ENCODE data around the gene CIBAR2. TPM values are rescaled to one million over a fixed set of nuclear protein-coding genes. Genes with fewer than 3 reads are reported as not detected.

The CIBAR2 gene
- total RNA-seq, 1 donor from 2014 or later: not detected

DNA sequence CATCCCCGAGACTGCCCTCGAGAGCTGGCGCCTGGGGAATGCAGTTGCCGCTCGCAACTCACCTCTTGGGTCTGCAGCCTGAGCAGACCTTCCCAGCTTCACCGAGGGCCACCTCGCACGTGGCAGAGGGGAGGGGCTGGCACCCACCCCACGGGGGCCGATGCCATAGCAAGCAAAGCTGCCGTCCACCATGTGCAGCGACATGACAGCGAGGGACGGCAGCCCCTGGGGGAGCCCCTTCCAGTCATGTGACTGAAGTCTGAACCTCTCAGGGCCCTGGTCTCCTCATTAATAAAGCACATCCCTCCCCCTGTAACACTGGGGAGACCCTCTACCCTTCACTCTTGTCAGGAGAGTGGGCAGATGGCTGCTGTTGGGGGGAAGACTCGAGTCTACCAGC lies 30.5 kb downstream of the CIBAR2 start:
- DNase-seq (ENCODE audit: low read depth): no peak

DNA sequence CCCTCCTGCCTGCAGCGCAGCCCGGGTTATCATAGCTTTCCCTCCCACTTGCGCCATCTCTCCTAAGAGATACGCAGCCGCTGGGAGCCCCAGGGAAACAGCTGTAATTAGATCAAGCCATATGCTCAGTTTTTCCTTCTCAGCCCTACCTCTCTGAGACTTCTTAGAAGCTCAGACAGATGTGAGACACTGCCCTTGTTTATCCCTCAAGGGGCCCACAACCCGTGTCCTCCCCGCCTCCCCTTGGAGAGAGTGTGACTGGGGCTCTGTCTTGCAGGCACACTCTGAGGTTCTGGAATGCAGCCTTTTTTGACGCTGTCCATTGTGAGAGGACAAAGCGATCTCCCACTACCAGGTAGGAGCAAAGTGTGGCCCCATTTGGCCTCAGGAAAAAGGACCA lies 31.2 kb downstream of the CIBAR2 start:
- TF ChIP-seq, protein P1, sequence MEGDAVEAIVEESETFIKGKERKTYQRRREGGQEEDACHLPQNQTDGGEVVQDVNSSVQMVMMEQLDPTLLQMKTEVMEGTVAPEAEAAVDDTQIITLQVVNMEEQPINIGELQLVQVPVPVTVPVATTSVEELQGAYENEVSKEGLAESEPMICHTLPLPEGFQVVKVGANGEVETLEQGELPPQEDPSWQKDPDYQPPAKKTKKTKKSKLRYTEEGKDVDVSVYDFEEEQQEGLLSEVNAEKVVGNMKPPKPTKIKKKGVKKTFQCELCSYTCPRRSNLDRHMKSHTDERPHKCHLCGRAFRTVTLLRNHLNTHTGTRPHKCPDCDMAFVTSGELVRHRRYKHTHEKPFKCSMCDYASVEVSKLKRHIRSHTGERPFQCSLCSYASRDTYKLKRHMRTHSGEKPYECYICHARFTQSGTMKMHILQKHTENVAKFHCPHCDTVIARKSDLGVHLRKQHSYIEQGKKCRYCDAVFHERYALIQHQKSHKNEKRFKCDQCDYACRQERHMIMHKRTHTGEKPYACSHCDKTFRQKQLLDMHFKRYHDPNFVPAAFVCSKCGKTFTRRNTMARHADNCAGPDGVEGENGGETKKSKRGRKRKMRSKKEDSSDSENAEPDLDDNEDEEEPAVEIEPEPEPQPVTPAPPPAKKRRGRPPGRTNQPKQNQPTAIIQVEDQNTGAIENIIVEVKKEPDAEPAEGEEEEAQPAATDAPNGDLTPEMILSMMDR (IDR thresholded peaks at IDR 0.05; ENCODE audit: insufficient read depth, low read length, poor library complexity, severe bottlenecking): no peak
- Histone ChIP-seq H3K36me3 (ENCODE audit: control insufficient read depth, insufficient read depth, low read length) (no peaks in the 10 kb centered on the region), H3K27me3 (ENCODE audit: control insufficient read depth, insufficient read depth, low read length) (peaks cover 17% of the 10 kb centered on the region), H3K4me3 (ENCODE audit: low read depth, low read length) (no peak overlapping the region)
- no peak for DNase-seq (ENCODE audit: low read depth)

More for the DNA sequence above, 30.5 kb downstream of the CIBAR2 start:
- Histone ChIP-seq H3K36me3 (ENCODE audit: control insufficient read depth, insufficient read depth, low read length) (no peaks in the 10 kb centered on the region), H3K27me3 (ENCODE audit: control insufficient read depth, insufficient read depth, low read length) (peaks cover 17% of the 10 kb centered on the region), H3K4me3 (ENCODE audit: low read depth, low read length) (no peak overlapping the region)
- TF ChIP-seq, protein P1 (IDR thresholded peaks at IDR 0.05; ENCODE audit: insufficient read depth, low read length, poor library complexity, severe bottlenecking): no peak

DNA sequence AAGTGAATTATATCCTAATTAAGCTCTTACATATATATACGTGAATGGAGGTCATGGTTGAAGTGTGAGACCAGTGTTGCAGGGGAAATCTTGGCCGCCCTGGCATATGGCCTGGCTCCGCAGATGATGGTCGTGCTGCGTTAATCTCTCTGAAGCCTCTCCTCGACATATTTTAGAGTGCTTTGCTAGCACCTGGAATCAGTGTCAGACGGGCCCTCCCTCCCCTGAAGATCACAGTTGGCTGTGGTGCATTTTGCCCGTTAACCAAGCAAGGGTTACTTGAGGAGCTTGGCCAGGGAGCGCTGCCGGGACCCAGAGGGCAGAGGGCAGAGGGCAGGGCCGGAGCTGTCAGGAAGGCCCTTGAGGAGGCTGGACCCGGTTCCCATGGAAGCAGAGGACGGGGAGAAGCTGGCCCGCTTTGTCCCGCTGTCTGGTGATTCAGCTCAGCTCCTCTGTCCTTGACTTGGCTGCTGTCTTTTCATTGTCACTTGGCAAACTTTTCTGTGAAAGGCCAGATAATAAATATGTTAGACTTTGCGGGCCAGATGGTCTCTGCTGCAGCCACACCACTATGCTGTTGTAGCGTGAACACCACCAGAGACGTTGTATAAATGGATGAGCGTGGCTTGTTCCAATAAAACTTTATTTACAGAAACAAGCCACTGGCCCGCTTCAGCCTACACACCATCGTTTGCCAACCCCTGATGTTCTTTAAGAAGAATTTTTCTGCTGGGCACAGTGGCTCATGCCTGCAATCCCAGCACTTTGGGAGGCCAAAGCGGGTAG lies 32.3 kb downstream of the CIBAR2 start:
- peaks cover 17% of the 10 kb centered on the region for H3K27me3 ChIP-seq (ENCODE audit: control insufficient read depth, insufficient read depth, low read length)
- DNase-seq (ENCODE audit: low read depth): no peak
- H3K36me3 ChIP-seq (ENCODE audit: control insufficient read depth, insufficient read depth, low read length): no peaks in the 10 kb centered on the region
- TF ChIP-seq, protein P1 (IDR thresholded peaks at IDR 0.05; ENCODE audit: insufficient read depth, low read length, poor library complexity, severe bottlenecking): no peak
- H3K4me3 ChIP-seq (ENCODE audit: low read depth, low read length): no peak overlapping the region

DNA sequence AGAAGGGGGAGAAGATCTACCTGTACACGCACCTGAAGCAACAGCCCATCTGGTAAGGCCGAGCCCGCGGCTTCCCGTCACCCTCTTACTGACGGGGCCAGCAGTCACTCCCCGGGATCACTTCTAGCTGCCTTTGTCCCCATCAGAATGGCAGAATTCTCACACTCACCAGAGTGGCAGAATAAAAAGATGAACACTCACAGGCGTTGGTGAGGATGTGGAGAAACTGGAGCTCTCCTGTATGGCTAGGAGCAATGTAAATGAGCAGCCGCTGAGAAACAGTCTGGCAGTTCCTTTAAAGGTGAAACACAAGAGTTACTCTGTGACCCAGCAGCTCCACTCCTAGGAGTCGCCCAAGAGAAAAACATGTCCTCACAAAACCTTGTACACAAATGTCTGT lies 33.3 kb downstream of the CIBAR2 start:
- Histone ChIP-seq H3K4me3 (ENCODE audit: low read depth, low read length) (no peak overlapping the region), H3K27me3 (ENCODE audit: control insufficient read depth, insufficient read depth, low read length) (peaks cover 17% of the 10 kb centered on the region), H3K36me3 (ENCODE audit: control insufficient read depth, insufficient read depth, low read length) (no peaks in the 10 kb centered on the region)
- TF ChIP-seq, protein P1 (IDR thresholded peaks at IDR 0.05; ENCODE audit: insufficient read depth, low read length, poor library complexity, severe bottlenecking): no peak
- no peak for DNase-seq (ENCODE audit: low read depth)

DNA sequence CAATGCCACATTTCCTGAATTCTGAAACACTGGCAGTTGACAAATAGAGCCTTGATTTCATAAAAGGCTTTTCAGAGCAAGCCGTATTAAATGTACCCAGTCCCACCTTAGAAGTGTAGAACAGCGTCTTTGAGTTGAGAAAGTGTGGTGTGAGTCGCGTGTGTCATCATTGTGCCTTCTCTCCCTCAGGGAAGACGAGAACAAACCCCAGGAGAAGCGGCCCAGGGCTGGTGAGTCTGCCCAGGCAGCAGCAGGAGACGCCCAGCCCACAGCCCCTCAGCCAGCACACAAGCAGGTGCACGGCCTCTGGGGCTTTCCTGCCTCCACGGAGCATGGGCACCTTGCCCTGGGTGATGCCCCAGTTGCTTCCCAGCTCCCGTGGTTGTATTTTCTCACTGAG lies 34.0 kb downstream of the CIBAR2 start:
- Histone ChIP-seq H3K27me3 (ENCODE audit: control insufficient read depth, insufficient read depth, low read length) (peaks cover 17% of the 10 kb centered on the region), H3K36me3 (ENCODE audit: control insufficient read depth, insufficient read depth, low read length) (no peaks in the 10 kb centered on the region), H3K4me3 (ENCODE audit: low read depth, low read length) (no peak overlapping the region)
- DNase-seq (ENCODE audit: low read depth): no peak
- TF ChIP-seq, protein P1 (IDR thresholded peaks at IDR 0.05; ENCODE audit: insufficient read depth, low read length, poor library complexity, severe bottlenecking): no peak
